Mucosa of stomach (tissue), 1 donor: ENCODE measurements around the gene GTF3A.

Experiments
- H3K27me3 ChIP-seq: one replicate; pipeline ENCODE4 v1.7.0; 2013; ENCODE audit warnings: mild to moderate bottlenecking, low read length; ENCODE audit not compliant: control insufficient read depth, insufficient read depth
- H3K36me3 ChIP-seq: one replicate; pipeline ENCODE4 v1.7.0; 2013; ENCODE audit warnings: low read length; ENCODE audit not compliant: control insufficient read depth, insufficient read depth
- H3K4me1 ChIP-seq: one replicate; pipeline ENCODE4 v1.7.0; 2013; ENCODE audit warnings: mild to moderate bottlenecking, low read length; ENCODE audit not compliant: control insufficient read depth, insufficient read depth
- H3K4me3 ChIP-seq: one replicate; pipeline ENCODE4 v1.7.0; 2013; ENCODE audit warnings: low read length
- H3K9ac ChIP-seq: one replicate; pipeline ENCODE4 v1.7.0; 2013; ENCODE audit warnings: mild to moderate bottlenecking, low read length, moderate library complexity
- H3K9me3 ChIP-seq: one replicate; pipeline ENCODE4 v1.7.0; 2013; ENCODE audit warnings: mild to moderate bottlenecking, low read length, moderate library complexity; ENCODE audit not compliant: control insufficient read depth
- donor health status: Pancreatic carcinoma.

GTF3A gene

DNA sequence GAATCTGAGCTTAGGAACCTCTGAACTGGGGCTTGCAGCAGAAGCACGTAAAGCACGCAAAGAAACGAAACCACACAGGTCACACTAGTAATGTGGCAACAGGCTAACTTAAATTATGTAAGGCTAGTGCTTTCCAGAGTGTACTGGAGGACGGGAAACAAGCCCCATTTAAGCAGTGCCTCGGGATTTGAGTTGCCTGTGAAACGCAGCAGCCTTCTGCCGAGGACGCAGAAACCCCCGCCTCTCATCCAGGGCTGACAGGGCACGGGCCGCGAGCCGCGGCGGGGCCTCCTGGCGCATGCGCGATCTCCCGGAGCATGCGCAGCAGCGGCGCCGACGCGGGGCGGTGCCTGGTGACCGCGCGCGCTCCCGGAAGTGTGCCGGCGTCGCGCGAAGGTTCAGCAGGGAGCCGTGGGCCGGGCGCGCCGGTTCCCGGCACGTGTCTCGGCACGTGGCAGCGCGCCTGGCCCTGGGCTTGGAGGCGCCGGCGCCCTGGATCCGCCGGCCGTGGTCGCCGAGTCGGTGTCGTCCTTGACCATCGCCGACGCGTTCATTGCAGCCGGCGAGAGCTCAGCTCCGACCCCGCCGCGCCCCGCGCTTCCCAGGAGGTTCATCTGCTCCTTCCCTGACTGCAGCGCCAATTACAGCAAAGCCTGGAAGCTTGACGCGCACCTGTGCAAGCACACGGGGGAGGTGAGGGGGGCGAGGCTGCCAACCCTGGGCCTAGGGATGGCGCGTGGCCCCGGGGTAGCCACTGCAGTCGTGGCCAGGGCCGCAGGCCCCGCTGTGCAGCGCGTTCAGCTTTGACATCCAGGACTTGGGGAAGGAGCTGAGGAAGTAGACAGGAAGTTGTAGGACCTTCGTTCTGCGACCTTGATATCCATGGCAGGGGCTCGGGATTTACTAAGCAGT, at the start of gene GTF3A:
Gene GTF3A, plus strand, starts transcription at position 374 of the 912 bp plus-strand sequence.
- Histone ChIP-seq H3K4me1 (peaks cover 38% of the 10 kb centered on the region), H3K36me3 (no peaks in the 10 kb centered on the region), H3K9ac (peak within 1 kb of the TSS; percentile 87)

GRCh38 chr13:27374650-27375049, 49.8 kb upstream of the GTF3A start:
- Histone ChIP-seq H3K4me1 (peaks cover 26% of the 10 kb centered on the region), H3K27me3 (peaks cover 9% of the 10 kb centered on the region), H3K9ac (no peak overlapping the region)

More for the DNA sequence above, at the start of gene GTF3A:
- H3K4me3 ChIP-seq: peak within 1 kb of the TSS; percentile 46
- no peaks in the 10 kb centered on the region for H3K27me3 ChIP-seq
- no peaks in the 10 kb centered on the region for H3K9me3 ChIP-seq

DNA sequence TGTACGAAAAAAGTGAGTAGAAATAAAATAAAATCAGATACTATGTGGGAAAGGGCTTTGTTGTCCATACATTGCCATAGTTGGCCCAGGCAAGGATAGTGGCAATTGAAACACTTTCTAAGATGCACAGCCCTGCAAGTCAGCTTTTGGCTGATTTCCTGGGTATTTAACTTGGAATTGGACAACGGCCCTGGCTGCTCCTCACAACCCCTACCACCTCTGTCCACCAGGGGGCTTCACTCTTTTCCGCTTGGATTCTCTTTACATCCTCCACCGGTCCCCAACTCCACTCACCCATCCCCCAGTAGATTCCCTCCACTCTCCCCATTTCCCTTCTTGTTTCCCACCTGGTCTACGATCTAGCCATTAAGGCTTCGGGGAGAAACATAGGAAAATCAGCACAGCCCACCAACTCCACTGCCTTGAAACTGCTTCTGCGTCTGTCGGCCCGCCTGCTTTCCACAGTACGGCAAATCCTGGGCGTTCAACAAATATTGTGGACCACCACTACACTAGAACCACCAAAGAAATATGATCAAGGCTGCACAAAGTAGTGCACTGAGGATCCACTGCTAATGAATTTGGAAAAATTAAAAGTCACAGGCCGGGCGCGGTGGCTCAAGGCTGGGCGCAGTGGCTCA, 48.6 kb upstream of the GTF3A start:
- H3K4me1 ChIP-seq: peaks cover 30% of the 10 kb centered on the region
- H3K4me3 ChIP-seq: no peak overlapping the region
- H3K36me3 ChIP-seq: no peaks in the 10 kb centered on the region
- H3K9ac ChIP-seq: no peak overlapping the region
- H3K27me3 ChIP-seq: peaks cover 9% of the 10 kb centered on the region
- no peaks in the 10 kb centered on the region for H3K9me3 ChIP-seq

More at GRCh38 chr13:27374650-27375049, 49.8 kb upstream of the GTF3A start:
- Histone ChIP-seq H3K36me3 (no peaks in the 10 kb centered on the region), H3K4me3 (no peak overlapping the region), H3K9me3 (no peaks in the 10 kb centered on the region)

DNA sequence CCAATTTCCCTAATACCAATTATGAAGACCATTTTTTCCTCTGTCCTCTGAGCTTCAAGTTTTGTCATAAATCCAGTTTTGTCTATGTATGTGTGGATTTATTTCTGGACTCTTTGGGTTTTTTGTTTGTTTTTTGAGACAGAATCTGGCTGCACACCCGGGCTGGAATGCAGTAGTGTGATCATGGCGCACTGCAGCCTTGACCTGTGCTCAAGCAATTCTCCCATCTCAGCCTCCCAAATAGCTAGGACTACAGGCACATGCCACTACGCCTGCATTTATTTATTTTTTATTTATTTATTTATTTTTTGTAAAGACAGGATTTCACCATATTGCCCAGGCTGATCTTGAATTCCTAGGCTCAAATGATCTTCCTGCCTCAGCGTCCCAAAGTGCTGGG, 45.3 kb upstream of the GTF3A start:
- no peaks in the 10 kb centered on the region for H3K36me3 ChIP-seq
- H3K9me3 ChIP-seq: no peaks in the 10 kb centered on the region
- peaks cover 10% of the 10 kb centered on the region for H3K4me1 ChIP-seq
- H3K4me3 ChIP-seq: no peak overlapping the region
- peaks cover 2% of the 10 kb centered on the region for H3K27me3 ChIP-seq
- no peak overlapping the region for H3K9ac ChIP-seq

- Histone ChIP-seq H3K4me3 (no peak overlapping the region), H3K9ac (no peak overlapping the region), H3K27me3 (no peaks in the 10 kb centered on the region), H3K36me3 (no peaks in the 10 kb centered on the region), H3K4me1 (peaks cover 6% of the 10 kb centered on the region), H3K9me3 (no peaks in the 10 kb centered on the region)
Measured at GRCh38 chr13:27379694-27380641, 44.5 kb upstream of the GTF3A start.

GRCh38 chr13:27381601-27382000, 42.8 kb upstream of the GTF3A start:
- Histone ChIP-seq H3K4me3 (no peak overlapping the region), H3K9ac (no peak overlapping the region), H3K27me3 (no peaks in the 10 kb centered on the region), H3K4me1 (peaks cover 6% of the 10 kb centered on the region), H3K9me3 (no peaks in the 10 kb centered on the region), H3K36me3 (no peaks in the 10 kb centered on the region)

DNA sequence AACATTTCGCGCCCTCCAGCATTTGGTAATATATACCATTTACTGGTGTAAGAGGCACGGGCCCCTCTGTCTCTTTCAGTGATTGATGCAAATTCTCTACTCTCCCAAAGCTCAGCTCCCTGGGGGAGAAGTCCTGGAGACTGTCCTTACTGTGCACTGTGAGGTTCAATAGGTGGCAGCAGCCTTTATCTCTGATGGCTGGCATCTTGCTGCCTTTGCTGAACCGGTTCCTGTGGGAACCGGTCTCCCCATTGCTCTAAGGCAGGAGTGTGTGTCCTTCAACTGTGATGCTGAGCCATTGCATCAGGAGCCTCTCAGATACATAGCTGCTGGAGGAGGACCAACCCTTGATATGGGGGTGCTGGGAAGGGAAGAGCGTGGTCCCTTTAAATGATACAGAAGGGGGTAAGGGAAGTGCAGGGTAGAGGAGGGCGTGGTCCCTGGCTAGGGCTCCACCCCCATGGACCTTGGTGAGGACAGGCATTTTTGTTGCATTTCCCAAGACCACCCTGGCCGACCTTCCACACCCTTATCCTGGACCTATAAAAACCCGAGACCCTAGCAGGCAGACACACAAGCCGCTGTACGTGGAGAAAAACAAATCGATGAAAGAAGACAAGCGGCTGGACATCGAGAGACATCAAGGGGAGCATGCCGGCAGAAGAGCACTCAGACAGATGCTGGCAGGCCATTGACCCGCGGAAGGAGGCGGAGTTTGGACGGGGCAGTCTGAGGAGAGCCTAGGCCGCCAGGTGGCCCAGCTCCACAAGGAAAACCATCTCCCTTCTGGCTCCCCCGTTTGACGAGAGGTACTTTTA, 41.1 kb upstream of the GTF3A start:
- Histone ChIP-seq H3K9ac (no peak overlapping the region), H3K36me3 (no peaks in the 10 kb centered on the region), H3K27me3 (no peaks in the 10 kb centered on the region), H3K4me3 (no peak overlapping the region), H3K4me1 (peaks cover 6% of the 10 kb centered on the region), H3K9me3 (no peaks in the 10 kb centered on the region)

- H3K9ac ChIP-seq: no peak overlapping the region
- no peak overlapping the region for H3K4me3 ChIP-seq
- no peaks in the 10 kb centered on the region for H3K36me3 ChIP-seq
- H3K9me3 ChIP-seq: no peaks in the 10 kb centered on the region
- H3K4me1 ChIP-seq: peaks cover 6% of the 10 kb centered on the region
- H3K27me3 ChIP-seq: no peaks in the 10 kb centered on the region
Measured at GRCh38 chr13:27384285-27384684, 40.1 kb upstream of the GTF3A start.

DNA sequence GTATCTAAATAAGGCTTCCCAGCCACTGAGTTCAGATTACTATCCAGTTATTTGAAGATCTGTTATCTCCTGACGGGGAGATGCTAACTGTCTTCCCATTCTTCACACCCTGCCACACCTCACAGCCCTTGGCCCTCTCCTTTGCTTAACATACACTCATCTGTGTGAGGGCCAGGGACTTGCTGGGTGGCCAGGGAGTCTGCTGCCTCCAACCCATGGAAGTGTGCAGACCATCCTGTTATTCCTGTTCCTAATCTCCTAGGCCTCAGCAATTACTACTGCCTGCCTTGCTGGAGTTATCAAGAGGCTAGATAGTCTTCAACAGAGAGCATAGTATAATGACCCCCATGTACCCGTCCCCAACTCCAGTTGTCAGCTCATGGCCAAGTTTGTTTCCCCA, 36.2 kb upstream of the GTF3A start:
- H3K27me3 ChIP-seq: no peaks in the 10 kb centered on the region
- H3K9me3 ChIP-seq: no peaks in the 10 kb centered on the region
- H3K4me1 ChIP-seq: no peaks in the 10 kb centered on the region
- no peak overlapping the region for H3K9ac ChIP-seq
- no peak overlapping the region for H3K4me3 ChIP-seq
- H3K36me3 ChIP-seq: no peaks in the 10 kb centered on the region

DNA sequence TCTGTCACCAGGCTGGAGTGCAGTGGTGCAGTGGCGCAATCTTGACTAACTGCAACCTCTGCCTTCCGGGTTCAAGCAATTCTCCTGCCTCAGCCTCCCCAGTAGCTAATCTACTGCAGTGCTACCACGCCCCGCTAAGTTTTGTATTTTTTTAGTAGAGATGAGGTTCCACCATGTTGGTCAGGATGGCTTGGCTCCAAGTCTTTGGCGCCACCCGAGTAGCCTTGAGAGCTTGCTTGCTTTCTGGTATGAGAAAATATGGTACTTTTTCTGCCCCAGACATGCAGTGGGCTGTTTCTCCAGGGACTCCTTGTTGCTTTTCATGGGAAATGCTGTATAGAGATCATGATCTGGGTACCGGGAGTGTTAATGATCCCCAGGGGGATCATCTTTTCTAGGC, 34.5 kb upstream of the GTF3A start:
- H3K9ac ChIP-seq: no peak overlapping the region
- H3K36me3 ChIP-seq: no peaks in the 10 kb centered on the region
- no peaks in the 10 kb centered on the region for H3K9me3 ChIP-seq
- H3K4me3 ChIP-seq: no peak overlapping the region
- H3K4me1 ChIP-seq: no peaks in the 10 kb centered on the region
- no peaks in the 10 kb centered on the region for H3K27me3 ChIP-seq

DNA sequence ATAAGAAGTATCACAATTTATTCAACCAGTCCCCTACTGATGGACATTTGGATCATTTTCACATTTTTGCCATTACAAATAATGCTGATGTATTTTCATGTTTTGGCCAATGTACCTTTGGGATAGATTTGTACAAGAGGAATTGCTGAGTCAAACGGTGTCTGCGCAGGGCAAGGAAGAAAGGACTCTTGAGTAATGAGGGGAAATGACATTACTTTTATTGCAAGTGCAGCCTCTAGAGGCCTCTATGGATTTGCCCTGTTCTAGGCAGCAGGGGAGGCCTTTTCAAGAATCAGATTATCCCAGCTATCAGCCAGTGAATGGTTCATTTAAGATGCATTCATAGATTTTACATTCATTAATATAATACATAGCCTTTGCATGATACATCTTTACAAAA, 32.9 kb upstream of the GTF3A start:
- Histone ChIP-seq H3K27me3 (no peaks in the 10 kb centered on the region), H3K4me3 (no peak overlapping the region), H3K36me3 (no peaks in the 10 kb centered on the region), H3K9me3 (no peaks in the 10 kb centered on the region), H3K4me1 (no peaks in the 10 kb centered on the region), H3K9ac (no peak overlapping the region)
